WTC11 (cell line): Measurements from ENCODE around the gene NHSL1.

Experiments used
- CREB1 ChIP-seq: sonication (generic); formaldehyde crosslinking; IDR thresholded peaks from 2 replicates; pipeline ENCODE4 v1.8.0; 2023; ENCODE audit warnings: mild to moderate bottlenecking, missing genetic modification reagents
- E2F5 ChIP-seq: sonication (generic); formaldehyde crosslinking; IDR thresholded peaks from 2 replicates; pipeline ENCODE4 v1.8.1; 2022; ENCODE audit warnings: mild to moderate bottlenecking, moderate library complexity, missing genetic modification reagents
- ESRRA ChIP-seq: sonication (generic); formaldehyde crosslinking; IDR thresholded peaks from 2 replicates; pipeline ENCODE4 v1.8.1; 2022; ENCODE audit warnings: mild to moderate bottlenecking, missing genetic modification reagents, borderline replicate concordance
- HMGA2 ChIP-seq: fragments of 250-450 bp; sonication (Bioruptor Pico); IDR thresholded peaks from 2 replicates; pipeline ENCODE4 v1.4.0; 2021; ENCODE audit warnings: mild to moderate bottlenecking, moderate library complexity
- MYBL2 ChIP-seq: sonication (generic); formaldehyde crosslinking; IDR thresholded peaks from 2 replicates; pipeline ENCODE4 v1.8.1; 2023; ENCODE audit warnings: mild to moderate bottlenecking, moderate library complexity, missing genetic modification reagents
- SMAD4 ChIP-seq: sonication (generic); formaldehyde crosslinking; IDR thresholded peaks from 2 replicates; pipeline ENCODE4 v1.8.0; 2022; ENCODE audit warnings: mild to moderate bottlenecking, missing genetic modification reagents
- TCF7 ChIP-seq: sonication (generic); formaldehyde crosslinking; IDR thresholded peaks from 2 replicates; pipeline ENCODE4 v1.8.0; 2022; ENCODE audit warnings: mild to moderate bottlenecking, low read depth, missing genetic modification reagents, moderate library complexity
- TEAD4 ChIP-seq: sonication (generic); formaldehyde crosslinking; IDR thresholded peaks from 2 replicates; pipeline ENCODE4 v1.8.0; 2022; ENCODE audit warnings: mild to moderate bottlenecking, missing genetic modification reagents
- USF2 ChIP-seq: sonication (generic); formaldehyde crosslinking; IDR thresholded peaks from 2 replicates; pipeline ENCODE4 v1.8.1; 2023; ENCODE audit warnings: mild to moderate bottlenecking, missing genetic modification reagents, moderate library complexity
- ZNF121 ChIP-seq: sonication (generic); formaldehyde crosslinking; IDR thresholded peaks from 2 replicates; pipeline ENCODE4 v1.8.0; 2023; ENCODE audit warnings: missing genetic modification reagents
- ZNF423 ChIP-seq: fragments of 250-450 bp; sonication (Bioruptor Pico); IDR thresholded peaks from 2 replicates; pipeline ENCODE4 v2.1.2; 2022; ENCODE audit warnings: mild to moderate bottlenecking, moderate library complexity
- TF ChIP-seq, protein P1 (sequence below): fragments of 200-600 bp; IDR thresholded peaks from 2 replicates; pipeline ENCODE4 v1.8.0; 2022; ENCODE audit warnings: antibody characterized with exemption
- TF ChIP-seq, protein P2 (sequence below): sonication (generic); formaldehyde crosslinking; IDR thresholded peaks from 2 replicates; pipeline ENCODE4 v1.8.0; 2022; ENCODE audit warnings: mild to moderate bottlenecking, missing genetic modification reagents

DNA sequence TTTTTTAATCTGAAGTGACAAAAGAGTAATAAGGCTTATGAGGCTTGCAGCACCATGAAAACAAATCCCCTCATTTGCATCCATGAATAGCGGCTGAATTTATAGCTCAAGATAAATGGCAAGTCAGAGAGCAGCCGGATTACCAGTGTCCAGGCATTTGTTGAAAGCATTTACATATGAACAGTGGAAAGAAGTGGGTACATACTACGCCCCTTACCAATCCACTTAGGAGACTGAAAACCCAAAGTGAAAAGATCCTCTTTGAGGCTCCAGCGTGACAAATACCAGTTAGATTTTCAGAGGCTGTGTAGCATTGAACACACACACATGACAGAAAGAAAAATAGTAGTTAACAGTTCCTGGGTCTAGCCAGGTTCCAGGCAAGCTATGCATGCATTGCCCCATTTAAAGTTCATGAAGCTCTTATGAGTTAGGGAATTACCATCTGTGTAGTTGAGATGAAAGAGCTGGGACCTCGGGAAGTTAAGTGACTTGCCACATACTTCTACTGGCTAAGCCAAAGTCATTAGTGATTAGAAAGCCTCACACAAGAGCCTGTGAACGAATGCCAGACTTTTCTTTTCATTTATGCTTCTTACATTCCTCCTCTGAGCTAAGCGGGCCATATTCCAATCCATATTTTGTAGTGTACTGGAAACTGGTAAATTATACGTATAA is 28.3 kb upstream of the NHSL1 start:
- TF ChIP-seq SMAD4 (CRISPR knock-in tag): no peak
- TF ChIP-seq ZNF121 (CRISPR knock-in tag): no peak
- TF ChIP-seq, protein P1, sequence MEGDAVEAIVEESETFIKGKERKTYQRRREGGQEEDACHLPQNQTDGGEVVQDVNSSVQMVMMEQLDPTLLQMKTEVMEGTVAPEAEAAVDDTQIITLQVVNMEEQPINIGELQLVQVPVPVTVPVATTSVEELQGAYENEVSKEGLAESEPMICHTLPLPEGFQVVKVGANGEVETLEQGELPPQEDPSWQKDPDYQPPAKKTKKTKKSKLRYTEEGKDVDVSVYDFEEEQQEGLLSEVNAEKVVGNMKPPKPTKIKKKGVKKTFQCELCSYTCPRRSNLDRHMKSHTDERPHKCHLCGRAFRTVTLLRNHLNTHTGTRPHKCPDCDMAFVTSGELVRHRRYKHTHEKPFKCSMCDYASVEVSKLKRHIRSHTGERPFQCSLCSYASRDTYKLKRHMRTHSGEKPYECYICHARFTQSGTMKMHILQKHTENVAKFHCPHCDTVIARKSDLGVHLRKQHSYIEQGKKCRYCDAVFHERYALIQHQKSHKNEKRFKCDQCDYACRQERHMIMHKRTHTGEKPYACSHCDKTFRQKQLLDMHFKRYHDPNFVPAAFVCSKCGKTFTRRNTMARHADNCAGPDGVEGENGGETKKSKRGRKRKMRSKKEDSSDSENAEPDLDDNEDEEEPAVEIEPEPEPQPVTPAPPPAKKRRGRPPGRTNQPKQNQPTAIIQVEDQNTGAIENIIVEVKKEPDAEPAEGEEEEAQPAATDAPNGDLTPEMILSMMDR: no peak
- TF ChIP-seq, protein P2, sequence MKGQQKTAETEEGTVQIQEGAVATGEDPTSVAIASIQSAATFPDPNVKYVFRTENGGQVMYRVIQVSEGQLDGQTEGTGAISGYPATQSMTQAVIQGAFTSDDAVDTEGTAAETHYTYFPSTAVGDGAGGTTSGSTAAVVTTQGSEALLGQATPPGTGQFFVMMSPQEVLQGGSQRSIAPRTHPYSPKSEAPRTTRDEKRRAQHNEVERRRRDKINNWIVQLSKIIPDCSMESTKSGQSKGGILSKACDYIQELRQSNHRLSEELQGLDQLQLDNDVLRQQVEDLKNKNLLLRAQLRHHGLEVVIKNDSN (CRISPR knock-in tag): no peak
- no peak for TF ChIP-seq MYBL2 (CRISPR knock-in tag)
- TF ChIP-seq ESRRA (CRISPR knock-in tag): no peak
- no peak for TF ChIP-seq USF2 (CRISPR knock-in tag)
- no peak for TF ChIP-seq HMGA2 (CRISPR knock-in tag)
- no peak for TF ChIP-seq E2F5
- no peak for TF ChIP-seq TCF7 (CRISPR knock-in tag)
- TF ChIP-seq CREB1 (CRISPR knock-in tag): no peak
- no peak for TF ChIP-seq TEAD4
- TF ChIP-seq ZNF423: no peak
